HG03039 (cell line): Measurements from ENCODE around the gene REN.

Experiments
- ATAC-seq: cut with Tn5 transposase; IDR thresholded peaks from one replicate; pipeline ENCODE4 v1.9.1; 2021; ENCODE audit warnings: mild to moderate bottlenecking, moderate library complexity; ENCODE audit not compliant: unreplicated experiment

Gene REN

DNA sequence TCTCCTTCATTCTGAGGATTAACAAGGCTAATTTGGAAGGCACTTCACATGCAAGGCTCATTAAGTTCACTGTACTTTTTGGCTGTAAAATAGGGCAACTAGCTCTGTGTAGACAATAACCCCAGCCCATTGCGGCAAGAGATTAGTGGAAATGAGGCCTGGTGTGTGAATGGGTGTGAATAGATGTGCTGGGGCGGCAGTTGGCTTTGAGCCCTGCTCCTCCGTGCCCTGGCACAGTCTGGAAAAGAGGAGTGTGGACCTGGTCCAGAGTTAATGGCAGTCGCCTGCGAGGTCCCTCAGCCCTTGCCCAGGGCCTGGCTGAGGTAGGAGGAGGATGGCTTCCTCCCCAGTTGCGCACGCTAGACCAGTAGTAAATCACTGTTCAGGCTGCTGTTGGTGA is 25.3 kb upstream of the REN start:
- no peak for ATAC-seq

DNA sequence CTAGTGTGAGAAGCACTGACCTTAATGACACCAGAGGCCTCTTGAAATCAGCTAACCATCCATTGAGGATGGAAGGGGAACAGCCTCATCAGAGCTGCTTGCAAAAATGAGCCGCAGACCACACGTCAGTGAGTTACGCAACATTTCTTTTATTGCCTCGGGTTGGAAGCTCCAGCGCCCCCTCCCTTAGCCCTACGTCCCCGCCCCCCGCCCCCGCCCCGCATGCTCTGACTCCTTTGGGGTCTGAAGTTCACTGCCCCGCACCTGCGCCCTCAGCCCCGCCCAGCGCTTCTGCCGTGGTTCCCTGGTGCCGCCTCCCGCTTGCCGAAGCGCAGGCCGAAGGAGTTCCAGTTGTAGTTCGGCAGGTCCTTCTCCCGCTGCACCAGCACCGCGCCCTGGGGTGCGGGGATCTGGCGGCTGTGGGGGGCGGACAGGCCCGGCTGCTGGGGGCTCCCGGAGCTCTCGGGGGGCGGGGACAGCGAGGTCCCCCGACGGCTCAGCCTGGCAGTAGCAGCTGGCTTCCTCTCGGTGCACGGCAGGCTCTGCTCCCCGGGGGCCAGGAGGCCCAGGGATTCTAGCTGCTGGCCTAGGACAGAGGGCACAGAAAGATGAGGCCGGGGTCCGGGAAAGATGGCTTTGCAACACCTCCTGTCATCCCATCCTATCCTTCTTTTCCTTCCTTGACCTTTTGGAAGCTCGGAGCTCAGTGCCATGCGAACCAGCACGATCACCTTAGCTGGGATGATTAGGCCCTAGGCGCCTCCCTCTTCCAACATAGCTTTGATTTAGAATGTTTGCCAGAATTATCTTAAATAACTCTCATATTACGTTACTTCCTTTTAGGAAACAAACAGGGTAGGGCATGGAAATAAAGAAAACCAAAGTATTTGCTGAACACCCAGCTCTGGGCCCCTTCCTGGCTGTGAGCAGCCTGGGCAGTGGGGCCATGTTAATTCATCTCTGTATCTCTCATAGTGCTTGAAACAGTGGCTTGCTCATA is 24.4 kb upstream of the REN start:
- no peak for ATAC-seq

DNA sequence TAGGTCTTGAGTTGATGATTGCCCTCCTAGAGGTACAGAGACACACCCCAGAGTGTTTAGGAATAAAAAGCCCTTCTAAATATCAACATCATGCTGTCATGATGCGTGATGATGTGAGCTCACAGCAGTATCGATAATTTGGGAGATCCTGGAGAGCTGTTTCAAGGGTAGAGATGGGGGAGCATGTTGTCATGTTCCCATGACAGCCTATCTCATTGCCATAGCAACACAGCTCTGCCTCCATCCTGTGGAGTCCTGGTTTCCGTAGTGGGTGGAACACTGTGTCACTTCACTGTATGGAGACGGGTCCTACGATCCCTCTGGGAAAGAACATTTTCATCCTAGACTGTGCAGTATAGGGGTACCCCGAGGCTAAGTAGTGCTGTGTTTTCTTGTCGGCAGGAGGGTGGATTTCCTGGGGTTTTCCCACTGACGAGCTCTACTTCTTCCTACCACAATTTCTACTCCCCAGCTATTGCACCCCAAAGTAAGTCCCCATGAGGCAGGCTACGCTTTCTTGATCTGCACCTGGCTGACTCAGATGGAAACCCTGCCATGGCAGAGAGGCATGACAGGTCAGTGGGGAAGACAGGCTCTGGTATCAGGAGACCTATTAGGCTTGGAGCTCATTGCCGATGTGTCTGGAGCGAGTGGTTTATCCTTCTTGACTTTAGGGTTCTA is 23.0 kb upstream of the REN start:
- no peak for ATAC-seq

DNA sequence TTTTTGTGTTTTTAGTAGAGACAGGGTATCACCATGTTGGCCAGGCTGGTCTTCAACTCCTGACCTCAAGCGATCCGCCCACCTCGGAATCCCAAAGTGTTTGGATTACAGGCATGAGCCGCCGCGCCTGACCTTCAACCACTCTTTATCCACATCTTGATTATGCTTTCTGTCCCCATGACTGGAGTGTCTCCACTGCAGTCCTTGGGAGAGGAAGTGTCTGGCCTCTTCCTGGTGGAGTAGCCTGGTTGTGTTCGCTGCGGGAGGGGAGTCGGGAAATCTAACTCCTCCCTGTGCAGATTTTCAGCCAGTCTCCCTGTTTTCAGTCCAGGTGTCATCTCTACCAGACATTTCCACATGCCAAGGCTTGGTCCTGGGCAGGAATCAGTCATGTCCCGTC is 20.5 kb upstream of the REN start:
- ATAC-seq = no peak

DNA sequence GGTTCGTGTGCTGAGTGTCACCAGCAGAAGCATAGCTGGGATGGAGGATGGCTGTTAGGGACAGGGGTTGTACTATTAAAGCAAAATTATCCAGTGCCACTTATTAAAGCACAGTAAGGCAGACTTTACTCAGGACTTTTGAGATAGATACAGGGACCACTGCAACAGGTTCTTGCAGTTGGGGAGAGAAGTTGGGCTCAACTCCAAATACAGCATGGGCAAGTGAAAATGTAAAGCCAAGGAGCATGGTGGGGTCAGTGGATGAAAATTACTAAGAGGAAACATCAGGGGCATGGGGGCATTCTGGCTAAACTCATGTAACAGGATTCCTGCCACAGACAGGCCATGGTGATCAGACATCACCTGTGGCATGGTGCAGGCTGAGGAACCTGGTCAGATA is 15.0 kb upstream of the REN start:
- ATAC-seq = no peak

DNA sequence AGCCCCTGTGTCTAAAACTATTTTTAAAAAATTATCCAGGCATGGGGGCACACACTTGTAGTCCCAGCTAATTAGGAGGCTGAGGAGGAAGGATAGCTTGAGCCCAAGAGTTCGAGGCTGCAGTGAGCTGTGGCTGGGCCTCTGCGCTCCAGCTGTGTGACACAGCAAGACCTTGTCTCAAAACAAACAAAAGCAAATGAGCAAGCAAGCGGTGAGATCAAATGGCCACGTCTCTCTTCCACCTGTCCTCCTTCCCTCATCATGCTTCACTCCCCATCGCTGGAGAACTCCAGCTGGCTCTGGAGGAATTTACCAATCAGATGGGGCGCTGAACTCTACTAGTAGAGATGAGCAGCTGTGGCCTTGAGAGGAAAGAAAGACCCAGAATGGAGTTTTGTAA is 14.0 kb upstream of the REN start:
- ATAC-seq = no peak

DNA sequence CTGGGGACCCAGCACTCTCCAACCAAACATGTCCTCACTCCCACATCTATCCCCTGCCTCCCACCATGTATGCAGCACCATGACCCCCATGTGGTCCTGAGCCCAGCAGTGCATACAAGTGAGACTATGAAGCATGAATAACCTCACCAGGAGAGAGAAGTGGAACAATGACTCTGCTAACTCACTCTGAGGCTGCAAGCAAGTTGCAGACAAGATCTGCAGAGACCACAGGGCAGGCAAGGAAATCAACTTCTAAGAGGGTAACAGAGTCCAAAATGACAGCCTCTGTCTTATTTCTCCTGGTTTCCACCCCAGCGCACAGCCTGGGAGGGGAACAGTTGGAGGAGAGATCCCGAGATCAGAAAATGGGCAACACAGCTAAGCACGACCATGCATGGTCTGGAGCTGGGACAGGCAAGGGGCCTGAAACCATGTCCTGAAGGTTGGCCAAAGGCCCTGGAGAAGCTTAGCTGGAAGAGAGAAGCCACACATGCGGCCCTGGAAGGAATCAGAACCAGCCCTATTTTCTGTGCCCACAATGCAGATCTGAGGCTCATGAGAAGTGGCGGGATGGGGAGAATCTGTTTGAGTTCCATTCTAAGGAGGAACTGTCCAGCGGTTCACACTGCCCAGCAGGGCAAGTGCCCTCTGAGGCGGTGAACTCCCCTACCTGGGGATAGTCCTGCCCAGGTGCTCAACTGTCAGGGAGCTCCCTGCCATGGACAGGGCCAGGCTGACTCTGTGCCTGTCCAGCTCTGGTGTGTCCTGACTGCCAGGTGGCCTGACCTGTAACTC is 12.5 kb upstream of the REN start:
- no peak for ATAC-seq

DNA sequence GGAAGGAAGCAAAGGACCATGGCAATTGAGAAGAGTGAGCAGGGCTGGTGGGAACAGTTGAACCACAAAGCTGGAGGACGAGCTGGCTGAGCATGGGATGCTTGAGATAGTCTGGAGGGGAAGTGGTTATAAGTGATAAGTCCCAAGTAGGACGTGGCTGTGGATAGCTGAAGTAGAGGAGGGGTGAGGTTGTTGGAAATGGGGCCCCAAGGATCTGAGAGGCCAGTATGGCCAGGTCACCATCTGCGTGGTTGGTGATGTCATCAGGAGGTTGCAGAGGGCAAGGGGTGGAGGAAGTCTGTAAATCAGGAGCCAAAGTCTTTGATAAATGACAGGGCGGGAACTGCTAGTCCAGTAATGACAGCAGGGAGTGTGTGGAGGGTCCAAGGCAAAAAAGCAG is 11.0 kb upstream of the REN start:
- no peak for ATAC-seq

DNA sequence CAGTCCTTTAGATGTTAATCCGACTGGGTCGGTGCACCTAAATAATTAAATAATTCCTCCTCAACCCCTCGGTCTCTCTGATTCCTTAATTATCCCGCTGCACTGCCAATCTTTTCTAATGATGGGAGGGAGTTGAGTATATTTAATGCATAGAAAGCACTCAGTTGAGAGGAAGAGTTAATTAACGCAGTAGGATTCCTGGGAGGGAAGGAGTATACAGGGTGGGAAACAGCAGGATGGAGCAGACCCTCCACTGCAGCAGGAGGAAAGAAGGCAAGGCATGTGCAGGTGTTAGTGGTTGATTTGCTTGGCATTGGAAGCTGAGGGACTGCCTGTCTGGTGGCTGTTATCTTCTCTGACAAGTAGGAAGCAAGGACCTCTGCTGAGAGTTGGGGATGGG is 9.9 kb upstream of the REN start:
- no peak for ATAC-seq

DNA sequence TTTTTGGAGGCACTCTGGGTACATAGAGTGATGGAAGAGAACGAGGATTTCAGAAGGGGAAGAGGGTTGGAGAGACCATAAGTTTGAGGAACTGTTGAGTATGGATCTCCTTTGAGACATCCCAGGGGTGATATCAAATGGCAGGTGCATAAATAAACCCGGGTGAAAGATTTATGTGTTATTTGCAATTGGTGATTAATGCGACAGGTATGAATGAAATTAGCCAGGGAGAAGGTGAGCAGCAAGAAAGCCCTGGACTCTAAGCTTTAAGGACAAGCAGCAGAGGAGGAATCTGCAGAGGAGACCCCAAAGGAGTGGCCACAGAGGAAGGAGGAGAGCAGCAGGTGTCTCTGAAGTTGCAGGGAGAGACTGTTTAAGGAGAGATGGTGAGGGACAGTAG is 8.8 kb upstream of the REN start:
- ATAC-seq = no peak

DNA sequence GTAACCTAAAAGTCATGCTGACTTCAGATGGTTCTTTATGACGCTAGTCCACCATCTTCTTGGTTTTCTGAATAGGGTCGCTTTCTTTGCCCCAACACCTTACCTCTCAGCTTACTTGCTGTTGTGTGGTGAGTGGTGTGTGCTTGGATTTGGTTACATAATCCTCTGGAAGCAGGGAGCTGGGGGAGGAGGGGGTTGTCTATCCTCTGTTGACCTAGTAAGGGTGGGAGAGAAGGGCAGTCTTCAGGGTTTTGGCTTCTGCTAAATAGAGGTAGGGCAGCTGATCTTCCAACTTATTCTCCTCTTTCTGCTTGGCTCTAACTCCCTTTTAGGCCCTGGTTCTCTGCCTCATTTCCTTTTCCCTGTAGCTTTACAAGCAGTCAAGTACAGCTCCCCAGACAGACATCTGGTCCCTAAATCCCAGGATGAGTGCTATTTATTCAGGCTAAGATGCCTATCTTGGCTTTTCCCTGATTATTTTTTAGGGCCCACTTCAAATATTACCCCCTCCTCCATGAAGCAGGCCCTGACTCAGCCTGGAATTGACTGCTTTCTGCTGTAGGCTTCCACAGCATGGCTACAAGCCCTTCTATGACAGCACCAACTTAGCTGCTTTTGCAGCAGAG is 6.4 kb upstream of the REN start:
- no peak for ATAC-seq

DNA sequence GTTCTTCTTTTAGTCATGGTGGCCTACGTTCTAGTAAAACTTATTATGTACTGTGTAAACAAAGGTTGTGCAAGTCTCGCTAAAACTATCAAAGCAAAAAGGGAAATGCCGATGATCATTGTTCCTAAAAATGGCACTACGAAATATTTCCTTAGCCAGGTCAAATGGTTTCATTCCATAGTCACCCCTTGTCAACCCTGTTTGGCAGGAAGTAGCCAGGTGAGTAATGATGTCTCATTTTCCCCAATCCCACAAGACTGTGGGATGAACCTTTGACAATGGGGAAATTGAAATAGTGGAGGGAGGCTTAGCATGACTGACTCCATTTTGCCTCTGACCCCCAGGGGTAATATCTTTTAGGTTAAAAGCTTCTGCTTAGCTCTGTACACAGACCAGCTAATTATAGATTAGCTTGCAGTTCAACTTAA is 5.6 kb upstream of the REN start:
- ATAC-seq = no peak

DNA sequence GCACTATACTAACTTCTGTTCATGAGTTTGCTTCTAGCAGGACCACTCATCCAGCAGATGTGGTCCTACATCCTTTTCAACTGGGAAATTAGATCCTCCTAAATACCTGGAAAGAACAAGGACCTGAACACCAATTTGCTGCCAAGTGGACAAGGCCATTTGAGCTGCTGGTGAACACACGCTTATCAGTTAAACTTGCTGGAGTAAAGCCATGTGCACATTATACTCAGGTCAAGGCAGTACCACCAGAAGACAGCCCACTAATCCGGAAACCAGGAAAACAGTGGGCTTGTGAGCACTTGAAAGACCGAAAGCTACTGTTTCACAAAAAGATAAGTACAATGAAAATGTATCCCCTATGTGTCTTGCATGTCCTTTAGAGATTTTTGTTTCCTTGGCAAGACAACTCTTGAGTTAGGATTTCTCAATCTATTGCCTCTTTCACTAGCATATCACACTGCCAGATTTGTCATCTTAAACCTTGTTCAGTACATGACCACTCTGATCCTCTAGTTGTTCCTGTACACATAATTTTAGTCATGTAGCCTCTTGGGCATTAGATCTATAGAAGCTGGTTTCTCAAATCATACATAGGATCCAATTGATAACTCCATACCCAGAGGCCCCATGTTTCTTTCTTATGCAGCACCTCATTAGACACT is 4.5 kb upstream of the REN start:
- ATAC-seq = no peak

DNA sequence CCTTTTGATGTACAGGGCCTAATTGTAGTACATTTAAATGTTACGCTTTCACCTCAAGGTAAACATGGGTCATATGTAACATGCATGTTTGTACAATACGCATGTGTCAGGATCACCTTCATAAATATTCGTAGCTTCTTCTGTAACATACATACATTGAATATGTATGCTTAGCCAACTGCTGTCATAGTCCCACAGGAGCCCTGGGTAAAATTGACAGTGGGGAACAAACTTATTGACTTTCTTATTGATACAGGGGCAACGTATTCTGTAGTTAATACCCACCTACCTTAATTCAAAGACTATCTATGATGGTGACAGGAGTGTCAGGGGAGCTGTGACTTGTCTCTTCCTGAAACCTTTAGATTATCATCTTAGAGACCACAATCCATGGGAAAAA is 3.7 kb upstream of the REN start:
- ATAC-seq = no peak

DNA sequence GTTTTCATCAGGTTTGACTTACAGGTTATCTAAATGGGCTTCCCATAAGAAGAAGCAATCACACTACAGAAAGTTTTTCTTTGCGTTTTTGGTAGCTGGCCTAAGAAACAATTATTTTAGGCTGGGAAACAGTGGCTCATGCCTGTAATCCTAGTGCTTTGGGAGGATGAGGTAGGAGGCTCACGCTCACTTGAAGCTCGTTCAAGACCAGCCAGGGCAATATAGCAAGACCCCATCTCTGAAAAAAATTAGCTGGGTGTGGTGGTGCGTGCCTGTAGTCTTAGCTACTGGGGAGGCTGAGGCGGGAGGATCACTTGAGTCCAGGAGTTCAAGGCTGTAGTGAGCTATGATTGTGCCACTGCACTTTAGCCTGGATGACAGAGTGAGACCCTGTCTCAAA is 1.6 kb upstream of the REN start:
- ATAC-seq = no peak

DNA sequence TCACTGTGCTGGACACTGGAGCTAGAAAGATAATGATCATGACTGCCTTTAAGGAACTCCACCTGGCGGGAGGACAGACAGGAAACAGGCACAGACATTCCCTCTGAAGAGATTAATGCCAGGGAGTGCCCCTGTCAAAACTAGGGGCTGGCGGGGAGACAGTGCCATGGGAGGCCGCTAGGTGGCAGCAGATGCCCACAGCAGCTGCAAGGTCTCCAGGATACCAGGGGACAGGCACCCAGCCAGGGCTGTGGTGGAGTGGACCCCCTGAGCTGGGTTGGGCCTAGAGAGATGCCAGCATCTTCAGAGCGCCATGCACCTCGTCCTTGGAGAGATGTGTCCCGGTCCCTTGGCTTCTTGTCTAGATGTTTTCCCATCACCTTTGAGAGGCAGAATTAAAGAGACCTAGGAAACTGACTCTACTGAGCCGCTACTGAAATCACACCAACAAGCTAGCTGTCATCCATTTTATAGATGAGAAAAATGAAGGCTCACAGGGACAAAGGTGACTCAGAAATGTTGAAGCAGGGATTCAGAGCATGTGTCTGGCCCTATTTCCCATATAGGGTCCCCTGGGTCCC is 3.6 kb downstream of the REN start:
- ATAC-seq = no peak

DNA sequence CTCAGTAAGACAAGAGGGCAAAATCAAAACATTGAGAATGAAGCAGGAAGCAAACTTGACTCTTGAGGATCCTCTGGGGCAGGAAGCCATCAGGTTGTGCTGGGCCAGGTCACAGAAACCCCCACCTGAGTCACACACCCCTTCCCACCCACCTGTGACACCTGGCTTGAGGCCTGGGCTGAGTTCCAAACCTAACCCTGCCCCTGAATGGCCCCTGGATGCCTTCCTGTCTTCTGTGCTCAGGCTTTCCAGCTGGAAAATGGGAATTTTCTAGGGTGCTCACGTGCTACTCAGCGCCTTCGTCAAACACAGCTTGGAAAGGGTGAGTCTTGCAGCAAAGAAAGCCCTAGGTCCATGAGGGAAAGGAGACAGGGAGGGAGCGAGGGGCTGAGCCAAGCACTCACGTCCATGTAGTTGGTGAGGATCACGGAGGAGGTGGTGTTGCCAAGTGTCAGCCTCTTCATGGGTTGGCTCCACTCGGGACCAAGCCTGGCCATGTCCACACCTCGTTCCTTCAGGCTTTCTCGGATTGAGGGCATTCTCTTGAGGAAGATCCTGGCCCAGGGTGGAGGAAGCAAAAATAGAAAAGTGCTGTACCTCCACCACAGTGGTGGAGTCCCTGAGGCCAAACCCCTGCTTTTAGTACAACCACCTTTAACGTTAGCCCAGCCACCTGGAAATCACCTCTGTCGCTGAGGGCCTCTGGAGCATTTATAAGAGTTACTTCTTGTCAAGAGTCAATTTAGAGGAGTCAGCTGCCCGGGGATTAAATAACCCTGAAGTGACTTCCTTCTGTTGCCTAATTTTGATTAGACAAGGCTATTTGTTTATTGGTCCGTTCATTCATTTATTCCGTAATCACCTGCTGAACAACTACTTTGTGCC is 4.3 kb downstream of the REN start:
- no peak for ATAC-seq

DNA sequence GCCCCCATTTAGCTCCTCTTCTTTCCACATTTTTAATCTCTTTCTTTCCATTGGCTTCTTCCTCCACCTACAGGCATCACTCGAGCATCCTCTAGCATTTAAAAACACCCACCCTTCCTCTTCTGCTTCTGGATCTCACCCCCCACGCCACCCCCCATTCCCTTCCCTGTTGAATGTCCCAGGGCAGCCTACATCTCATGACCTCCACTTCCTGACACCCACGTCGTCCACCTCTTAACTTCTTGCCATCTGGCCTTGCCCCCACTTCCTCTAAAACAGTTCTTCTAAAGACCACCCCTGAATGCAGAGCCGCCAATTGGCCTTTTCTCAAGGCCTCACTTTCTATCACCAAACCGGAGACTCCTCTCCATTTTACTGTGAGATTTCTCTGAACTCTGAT is 8.2 kb downstream of the REN start:
- ATAC-seq = no peak

DNA sequence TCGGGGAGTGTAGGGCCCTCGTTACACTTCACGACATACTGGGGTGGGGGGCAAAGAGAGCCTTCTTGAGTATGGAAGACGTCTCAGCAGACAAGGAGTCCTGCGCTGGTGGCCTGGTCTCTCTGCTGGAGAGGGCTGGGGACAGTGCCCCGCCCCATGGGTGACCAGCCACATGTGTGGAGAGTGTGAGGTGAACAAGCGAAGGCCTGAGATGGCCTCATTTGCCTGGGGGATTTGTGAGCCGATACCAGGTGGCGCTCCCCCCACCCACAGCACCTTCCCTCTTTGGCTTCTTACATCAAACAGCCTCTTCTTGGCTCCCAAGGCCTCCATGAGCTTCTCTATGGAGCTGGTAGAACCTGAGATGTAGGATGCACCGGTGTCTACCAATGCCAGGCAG is 10.3 kb downstream of the REN start:
- no peak for ATAC-seq
